Superior temporal gyrus (tissue), 1 donor: ENCODE results near the gene NOC4L.
A peak's percentile ranks its signal among the peaks of the same experiment; 100 is the strongest.
"Not testable (repeated sequence)": the region's sequence is repeated elsewhere in the genome, so short reads cannot be mapped to it uniquely, and the experiment has no call there.

Source experiments
- DNase-seq: peaks from one replicate; pipeline ENCODE4 v3.0.0-alpha.2; 2016; ENCODE audit errors: extremely low spot score

Gene NOC4L

DNA sequence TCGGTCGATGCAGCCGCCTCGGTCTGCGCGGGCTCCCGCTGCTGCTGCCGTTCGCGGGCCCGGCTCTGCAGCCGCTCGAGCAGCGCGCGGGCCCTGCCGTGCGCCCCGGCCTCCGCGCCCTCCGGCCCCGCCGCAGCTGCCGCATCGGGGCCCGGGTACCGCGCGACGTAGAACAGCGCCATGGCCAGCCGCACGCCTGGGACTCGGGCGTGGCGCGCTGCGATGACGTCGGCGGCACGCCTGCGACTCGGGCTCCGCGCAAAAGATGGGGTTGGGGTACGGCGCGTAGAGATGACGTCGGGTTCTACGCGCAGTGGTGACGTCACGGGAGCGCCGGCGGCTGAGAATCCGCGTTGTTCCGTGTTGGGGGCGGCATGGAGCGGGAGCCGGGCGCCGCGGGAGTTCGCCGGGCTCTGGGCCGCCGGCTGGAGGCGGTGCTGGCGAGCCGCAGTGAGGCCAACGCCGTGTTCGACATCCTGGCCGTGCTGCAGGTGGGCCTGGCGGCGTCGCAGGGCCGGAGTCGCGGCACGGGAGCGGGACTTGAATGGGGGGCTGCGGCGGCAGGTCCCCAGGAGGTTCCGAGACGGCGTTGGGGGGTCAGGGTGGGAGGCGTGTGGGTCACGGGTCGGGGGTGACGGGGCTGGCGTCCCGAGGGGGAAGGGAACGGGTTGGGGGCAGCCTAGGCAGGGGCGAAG, at the start of gene NOC4L, which contains the start of gene DDX51:
TSS of gene NOC4L (plus strand) at position 343 of the 695 bp plus-strand sequence. CDS start at position 375, 32 bp downstream.
TSS of gene DDX51 (minus strand) at position 205 of the 695 bp plus-strand sequence. CDS start at position 182, 23 bp downstream.
- peak; percentile 95 for DNase-seq

DNA sequence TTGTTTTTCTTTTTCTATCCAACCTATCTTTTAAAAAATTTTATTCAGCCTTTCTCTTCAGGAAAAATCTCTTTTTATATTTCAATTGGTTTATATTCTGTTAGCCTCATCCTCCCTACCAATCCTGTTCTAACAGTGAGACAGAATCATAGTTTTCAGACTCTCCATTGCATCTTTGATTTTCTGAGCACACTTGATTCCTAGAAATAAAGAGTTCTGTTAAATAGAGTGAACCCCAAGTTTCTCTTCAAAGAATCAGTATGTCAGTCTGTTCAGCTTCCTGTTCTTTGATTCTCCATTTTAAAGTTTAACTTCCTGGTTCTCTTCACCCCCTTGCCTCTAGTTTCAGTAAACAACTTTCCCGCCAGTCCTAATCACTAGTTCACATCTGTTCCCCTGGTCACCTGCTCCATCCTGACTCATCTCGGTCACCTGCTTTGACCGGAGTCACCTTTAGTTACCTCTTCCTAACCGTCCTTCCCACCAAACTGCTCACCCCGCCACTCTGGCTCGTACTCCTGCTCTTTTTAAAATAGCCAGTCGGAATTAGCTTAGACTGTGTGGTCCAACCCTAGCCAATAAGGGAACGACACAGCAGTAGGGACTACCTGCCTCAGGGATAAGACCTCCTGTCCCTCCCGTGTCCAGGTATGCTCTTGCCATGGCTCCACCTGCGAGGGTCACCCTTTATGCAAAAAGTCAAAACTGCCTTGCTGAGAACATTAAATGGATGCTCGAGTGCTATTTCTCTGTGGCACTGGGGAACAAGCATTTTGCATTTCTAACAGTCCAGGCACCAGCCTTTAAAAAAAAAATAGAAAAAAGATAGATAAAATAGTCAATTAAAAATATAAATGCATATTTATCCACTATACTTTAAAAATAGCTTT, 48.5 kb upstream of the NOC4L start:
- no peak for DNase-seq

- no peak for DNase-seq
These were observed 44.5 kb upstream of the NOC4L start for GRCh38 chr12:132099739-132100138.

- DNase-seq = no peak
These were observed 43.8 kb upstream of the NOC4L start for GRCh38 chr12:132100306-132101065.

DNA sequence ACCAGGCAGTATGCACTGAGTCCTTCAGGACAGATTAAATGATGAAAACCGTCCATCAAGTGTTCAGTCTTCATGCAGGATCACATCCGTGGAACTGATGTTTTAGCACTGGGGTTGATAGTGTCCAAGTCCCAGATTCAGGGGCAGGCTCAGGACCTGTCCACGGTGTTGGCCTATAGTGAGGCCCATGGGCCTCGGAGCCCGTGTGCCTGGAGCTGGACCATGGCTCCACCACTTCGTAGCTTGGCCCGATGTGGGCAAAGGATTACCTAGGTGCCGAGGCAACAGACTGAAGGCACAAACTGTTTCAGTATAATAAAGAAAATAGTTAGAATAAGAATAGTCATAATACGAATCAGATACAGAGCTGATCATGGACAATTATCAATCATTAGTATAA, 42.0 kb upstream of the NOC4L start:
- DNase-seq = no peak

DNA sequence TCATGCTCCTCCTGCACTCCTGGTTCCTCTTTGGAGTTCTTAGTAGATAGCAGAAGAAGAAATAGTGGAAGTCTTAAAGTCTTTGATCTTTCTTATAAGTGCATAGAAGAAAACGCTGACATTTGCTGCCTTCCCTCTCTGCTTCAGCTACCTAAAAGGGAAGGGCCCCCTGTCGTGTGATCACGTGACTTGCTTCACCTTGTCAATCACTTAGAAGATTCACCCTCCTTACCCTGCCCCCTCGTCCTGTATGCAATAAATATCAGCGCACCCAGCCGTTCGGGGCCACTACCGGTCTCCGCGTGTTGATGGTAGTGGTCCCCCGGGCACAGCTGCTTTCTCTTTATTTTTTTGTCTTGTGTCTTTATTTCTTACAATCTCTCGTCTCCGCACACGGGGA, 41.2 kb upstream of the NOC4L start:
- DNase-seq = not testable (repeated sequence)

DNA sequence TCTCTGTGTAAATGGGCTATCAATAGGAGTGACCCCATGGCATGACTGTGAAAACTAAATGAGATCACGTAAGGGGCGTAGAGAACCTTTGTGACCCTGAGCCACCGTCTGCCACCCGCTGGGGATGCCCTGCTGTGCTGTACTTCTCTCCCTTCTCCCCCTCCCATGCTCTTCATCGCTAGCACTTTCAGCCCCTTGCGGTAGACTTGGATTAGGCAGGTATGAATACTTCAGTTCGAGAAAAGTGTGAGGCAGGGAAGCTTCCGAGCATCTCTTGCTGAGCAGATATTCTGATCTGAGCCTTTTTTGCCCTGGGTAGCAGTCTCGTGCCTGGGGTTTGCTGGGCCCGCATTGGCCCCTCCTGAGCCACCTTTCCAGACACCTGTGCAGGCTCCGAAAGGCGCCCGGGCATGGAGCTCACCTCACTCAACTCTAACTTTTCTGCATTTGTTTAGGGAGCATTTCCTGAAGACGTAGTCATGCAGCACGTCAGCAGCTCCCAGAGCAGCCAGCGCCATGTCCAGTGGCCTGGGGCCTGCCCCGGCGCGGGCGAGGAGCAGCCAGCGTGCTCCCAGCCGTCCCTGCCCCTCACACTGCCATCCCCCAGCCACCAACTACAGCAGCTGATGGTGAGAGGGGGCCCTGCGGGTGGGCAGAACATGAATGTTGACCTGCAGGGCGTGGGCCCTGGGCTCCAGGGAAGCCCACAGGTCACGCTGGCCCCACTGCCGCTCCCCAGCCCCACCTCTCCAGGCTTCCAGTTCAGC, 40.5 kb upstream of the NOC4L start:
- DNase-seq = no peak

GRCh38 chr12:132105467-132105866, 38.8 kb upstream of the NOC4L start:
- no peak for DNase-seq

DNA sequence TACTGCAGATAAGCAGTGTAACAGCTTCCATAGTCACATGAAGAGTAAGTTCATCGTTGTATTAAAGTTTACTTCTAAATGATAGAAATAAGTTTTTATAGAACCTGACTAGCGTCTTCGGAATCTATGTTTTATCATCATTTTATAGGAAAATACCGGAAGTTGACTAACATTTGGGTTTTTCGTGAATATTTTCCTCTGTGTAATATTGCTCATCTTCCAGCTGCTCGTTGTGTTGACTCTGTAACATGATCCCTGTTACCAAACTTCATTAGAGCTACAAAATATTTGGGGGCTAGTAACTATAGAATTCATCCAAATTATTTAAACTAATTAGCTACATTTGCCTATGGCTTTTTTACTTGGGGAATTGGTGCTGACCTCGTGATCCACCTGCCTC, 37.3 kb upstream of the NOC4L start:
- DNase-seq = no peak

DNA sequence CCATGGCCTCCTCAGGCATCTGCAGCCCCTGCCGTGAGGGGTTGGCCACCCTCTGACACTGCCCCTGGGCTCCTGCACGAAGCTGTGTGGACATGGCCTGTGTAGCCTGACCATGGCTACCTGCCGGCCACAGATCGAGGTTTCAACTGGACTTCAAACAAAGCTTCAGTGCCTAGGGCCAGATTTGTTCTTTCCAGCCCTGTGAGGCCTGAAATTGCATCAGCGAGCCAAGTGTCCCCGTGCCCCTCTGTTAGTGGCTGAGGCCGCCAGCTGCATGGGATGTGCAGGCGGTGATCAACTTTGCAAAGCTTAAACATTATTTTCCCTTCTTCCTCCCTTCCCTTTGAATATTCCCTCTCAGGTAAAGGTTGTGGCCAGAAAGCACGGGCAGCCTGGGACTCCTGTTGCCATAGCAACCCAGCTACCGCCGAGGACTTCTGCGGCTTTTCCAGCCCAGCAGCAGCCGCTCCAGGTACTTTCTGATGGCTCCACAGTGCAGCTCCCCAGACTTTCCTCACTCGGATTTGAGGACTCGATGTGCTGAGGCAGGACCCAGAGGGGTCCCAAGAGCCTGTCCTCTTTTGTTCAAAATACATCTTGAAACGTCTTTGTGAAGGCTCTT, 35.9 kb upstream of the NOC4L start:
- DNase-seq = no peak

DNA sequence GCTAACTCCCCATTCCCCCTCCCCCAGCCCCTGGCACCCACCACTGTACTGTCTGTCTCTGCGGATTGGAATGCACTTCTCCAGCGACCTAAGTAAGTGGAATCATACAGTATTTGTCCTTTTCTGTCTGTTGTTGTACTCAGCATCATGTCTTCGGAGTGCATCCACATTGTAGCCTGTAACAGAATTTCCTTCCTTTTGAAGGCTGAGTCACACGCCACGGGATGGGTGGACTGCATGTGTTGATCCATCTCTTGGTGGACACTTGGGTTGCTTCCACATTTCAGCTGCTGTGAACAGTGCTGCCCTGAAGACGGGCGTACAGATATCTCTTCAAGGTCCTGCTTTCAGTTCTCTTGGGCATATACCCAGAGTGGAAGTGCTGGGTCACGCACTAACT, 34.5 kb upstream of the NOC4L start:
- DNase-seq = no peak

DNA sequence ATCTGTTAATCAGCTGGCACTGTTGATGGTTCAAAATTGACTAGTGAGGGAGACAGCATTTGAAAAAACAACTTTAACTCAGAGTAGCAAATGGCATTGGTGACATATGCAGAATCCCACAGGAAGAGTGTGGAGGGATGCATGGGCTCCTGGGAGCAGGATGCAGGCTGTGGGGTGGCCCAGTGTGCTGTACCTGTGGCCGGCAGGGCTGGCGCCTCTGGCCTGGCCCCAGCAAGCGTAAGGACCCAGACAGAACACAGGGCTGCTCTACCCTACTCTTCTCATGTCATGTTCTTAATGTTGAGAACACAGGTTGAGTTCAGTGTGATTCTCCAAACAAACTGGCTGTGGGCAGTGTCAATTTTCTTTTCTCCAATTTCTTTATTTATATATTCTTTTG, 33.6 kb upstream of the NOC4L start:
- no peak for DNase-seq

DNA sequence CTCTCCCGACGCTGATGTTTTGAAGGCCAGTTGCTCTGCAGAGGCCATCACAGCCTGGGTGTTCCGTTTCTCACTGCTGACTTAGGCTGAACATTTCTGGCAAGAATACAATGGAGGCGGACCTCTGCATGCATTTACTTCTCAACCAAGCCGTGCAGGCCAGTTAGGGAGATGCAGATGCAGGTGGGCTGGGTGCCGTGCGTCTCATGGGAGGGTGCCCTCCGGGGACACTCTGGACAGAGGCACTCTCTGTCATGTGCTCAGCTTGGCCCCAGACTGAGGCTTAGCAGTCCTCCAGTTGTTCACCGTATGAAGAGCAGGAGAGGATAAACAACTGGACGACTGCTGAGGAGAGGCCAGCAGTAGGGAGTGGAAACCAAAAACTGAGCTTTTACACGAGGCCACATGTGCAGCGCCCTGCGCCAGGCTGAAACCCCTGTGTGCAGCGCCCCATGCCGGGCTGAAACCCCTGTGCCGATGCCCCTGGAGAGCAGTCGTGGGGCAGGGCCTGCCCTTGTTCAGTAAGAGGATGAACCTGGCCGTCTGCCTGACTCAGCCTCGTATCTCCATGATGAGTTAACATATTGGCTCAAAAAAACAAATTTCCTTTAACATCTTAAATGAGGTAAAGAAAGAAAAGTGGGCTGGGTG, 32.5 kb upstream of the NOC4L start:
- no peak for DNase-seq

DNA sequence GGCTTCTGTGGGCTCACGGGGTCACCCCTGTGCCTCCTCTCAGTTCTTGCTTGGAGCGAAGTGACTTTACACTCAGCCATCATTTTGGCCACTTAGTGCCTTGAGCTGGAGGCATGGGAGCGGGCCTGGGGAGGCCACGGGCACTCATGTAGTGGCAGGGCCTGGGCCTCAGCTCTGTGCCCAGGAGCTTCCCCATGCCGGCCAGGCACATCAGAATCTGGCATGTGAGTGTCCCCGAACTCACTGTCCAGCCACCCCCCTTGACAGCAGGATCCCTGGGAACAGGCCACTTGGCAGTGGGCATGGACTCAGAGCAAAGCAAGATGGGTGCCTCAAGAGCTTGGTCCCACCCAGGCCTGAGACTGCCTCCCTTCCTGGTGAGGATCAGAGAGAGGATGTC, 29.6 kb upstream of the NOC4L start:
- no peak for DNase-seq

DNA sequence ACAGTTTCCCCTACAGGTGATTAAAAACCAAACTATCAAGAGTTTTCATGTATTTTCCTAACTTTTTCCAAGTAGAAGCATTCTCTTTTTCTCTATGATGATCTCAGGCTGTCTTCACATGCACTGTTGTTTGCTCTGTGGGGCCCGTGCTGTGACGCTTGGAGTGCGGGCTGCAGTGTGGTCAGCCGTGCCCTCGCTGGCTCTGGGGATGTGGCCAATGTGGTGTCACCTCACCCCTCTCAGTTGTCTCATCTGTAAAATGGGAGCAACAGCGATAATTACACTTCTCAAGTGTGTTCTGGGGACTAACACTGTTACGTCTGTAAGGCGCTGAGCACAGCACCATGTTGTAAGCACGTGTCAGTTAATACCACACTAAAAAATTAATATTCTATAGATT, 28.8 kb upstream of the NOC4L start:
- no peak for DNase-seq

GRCh38 chr12:132116709-132117557, 27.3 kb upstream of the NOC4L start:
- DNase-seq = no peak

DNA sequence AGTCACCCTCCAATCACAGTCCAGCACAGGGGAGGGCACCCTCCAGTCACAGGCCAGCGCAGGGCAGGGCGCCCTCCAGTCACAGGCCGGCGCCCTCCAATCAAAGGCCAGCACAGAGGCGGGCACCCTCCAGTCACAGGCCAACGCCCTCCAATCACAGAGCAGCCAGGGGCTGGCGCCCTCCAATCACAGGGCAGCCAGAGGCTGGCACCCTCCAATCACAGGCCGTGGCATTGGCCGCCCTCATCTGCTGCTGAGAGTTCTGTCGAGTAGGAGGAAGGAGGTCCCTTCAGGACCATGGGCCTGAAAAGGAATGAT, 26.7 kb upstream of the NOC4L start:
- no peak for DNase-seq

GRCh38 chr12:132118876-132119275, 25.4 kb upstream of the NOC4L start:
- DNase-seq = no peak

DNA sequence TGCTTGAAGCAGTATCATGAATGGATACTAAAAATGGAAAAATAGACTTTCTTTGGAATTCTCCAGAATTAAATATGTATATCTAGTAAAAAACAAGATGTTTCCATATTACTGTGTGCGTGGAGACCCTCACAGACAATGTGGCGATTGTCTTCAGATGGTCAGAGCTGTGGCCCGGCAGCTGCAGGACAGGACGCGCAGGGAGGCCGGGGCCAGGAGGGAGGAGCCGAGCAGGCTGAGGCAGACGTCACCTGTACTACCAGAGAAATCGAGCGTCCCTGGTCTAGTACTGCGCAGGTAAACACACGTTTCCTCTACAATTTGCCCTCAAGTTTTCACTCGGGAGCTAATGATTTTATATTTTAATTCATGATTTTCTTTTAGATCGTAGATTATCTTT, 23.0 kb upstream of the NOC4L start:
- no peak for DNase-seq
